OCI-LY1 (cell line): ENCODE data around the gene DIDO1.

ENCODE experiments used
- EZH2 ChIP-seq: fragments of 200-600 bp; sonication (generic), shearing (Covaris generic); IDR thresholded peaks from 2 replicates; pipeline ENCODE4 v1.8.0; 2017; ENCODE audit warnings: borderline replicate concordance, mixed run types, mild to moderate bottlenecking, antibody characterized with exemption, low read length, moderate library complexity, mixed read lengths
- TF ChIP-seq, protein P1 (sequence below): fragments of 200-600 bp; sonication (generic), shearing (Covaris generic); IDR thresholded peaks from 2 replicates; pipeline ENCODE4 v1.5.1; 2017; ENCODE audit warnings: mild to moderate bottlenecking, antibody characterized with exemption, low read length, moderate library complexity, mixed read lengths

DNA sequence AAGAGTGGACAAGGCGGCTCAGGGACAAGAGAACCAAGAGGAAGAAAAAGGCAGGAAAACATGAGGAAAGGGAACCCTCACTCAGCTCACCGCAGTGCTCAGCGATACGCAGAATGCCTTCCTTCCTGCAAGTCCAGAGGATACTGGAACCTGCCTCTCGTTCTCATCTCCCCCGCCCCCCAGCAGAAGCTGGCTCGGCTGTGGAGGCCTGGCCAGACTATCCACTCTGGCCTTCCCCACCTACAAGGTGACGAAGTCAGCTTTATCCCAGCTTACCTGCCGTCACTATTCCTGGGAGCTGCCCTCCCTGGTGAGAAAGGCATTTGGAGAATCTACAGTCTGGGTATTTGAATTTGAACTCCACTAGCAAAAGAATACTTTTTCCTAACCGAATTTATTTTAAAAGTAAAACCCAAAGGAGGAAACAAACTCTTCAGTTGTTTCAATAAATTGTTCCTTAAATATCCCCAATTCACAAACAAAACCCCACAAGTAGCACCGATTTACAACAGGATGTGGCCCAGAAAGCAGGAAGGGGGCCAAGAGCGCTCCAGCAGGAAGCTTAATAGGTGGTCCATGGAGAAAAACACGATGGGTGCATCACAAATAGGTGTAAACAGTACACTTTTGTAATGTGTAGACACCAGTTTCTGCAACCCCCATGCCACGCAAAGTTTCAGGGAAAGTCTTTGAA, 2.1 kb upstream of the DIDO1 start:
- TF ChIP-seq, protein P1, sequence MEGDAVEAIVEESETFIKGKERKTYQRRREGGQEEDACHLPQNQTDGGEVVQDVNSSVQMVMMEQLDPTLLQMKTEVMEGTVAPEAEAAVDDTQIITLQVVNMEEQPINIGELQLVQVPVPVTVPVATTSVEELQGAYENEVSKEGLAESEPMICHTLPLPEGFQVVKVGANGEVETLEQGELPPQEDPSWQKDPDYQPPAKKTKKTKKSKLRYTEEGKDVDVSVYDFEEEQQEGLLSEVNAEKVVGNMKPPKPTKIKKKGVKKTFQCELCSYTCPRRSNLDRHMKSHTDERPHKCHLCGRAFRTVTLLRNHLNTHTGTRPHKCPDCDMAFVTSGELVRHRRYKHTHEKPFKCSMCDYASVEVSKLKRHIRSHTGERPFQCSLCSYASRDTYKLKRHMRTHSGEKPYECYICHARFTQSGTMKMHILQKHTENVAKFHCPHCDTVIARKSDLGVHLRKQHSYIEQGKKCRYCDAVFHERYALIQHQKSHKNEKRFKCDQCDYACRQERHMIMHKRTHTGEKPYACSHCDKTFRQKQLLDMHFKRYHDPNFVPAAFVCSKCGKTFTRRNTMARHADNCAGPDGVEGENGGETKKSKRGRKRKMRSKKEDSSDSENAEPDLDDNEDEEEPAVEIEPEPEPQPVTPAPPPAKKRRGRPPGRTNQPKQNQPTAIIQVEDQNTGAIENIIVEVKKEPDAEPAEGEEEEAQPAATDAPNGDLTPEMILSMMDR, result no peak
- TF ChIP-seq EZH2, result no peak
